Ishikawa (cell line): ENCODE data around the gene ROCK1.

Experiments used
- CEBPB ChIP-seq: IDR thresholded peaks from 2 replicates; pipeline ENCODE4 v1.6.1; 2012
- CREB1 ChIP-seq: IDR thresholded peaks from 2 replicates; pipeline ENCODE4 v1.6.1; 2012; ENCODE audit warnings: low read depth
- EGR1 ChIP-seq: IDR thresholded peaks from 2 replicates; pipeline ENCODE4 v1.6.1; 2012
- EP300 ChIP-seq: IDR thresholded peaks from 2 replicates; pipeline ENCODE4 v1.6.1; 2012; ENCODE audit warnings: borderline replicate concordance
- FOXM1 ChIP-seq: IDR thresholded peaks from 2 replicates; pipeline ENCODE4 v1.6.1; 2012; ENCODE audit warnings: low read depth, borderline replicate concordance
- MAX ChIP-seq: IDR thresholded peaks from 2 replicates; pipeline ENCODE4 v1.6.1; 2012
- NFIC ChIP-seq: IDR thresholded peaks from 2 replicates; pipeline ENCODE4 v1.6.1; 2012
- RAD21 ChIP-seq: IDR thresholded peaks from 2 replicates; pipeline ENCODE4 v1.6.1; 2012; ENCODE audit warnings: low read depth
- REST ChIP-seq: IDR thresholded peaks from 2 replicates; pipeline ENCODE4 v1.6.1; 2012; ENCODE audit warnings: low read depth, mild to moderate bottlenecking
- TAF1 ChIP-seq: IDR thresholded peaks from 2 replicates; pipeline ENCODE4 v1.6.1; 2012; ENCODE audit warnings: low read depth, mild to moderate bottlenecking
- TCF12 ChIP-seq: IDR thresholded peaks from 2 replicates; pipeline ENCODE4 v1.6.1; 2012; ENCODE audit warnings: low read depth
- TEAD4 ChIP-seq: IDR thresholded peaks from 2 replicates; pipeline ENCODE4 v1.6.1; 2012
- YY1 ChIP-seq: IDR thresholded peaks from 2 replicates; pipeline ENCODE4 v1.6.1; 2012; ENCODE audit warnings: low read depth
- ZBTB7A ChIP-seq: IDR thresholded peaks from 2 replicates; pipeline ENCODE4 v1.6.1; 2012; ENCODE audit warnings: low read depth
- TF ChIP-seq, protein P1 (sequence below): IDR thresholded peaks from 2 replicates; pipeline ENCODE4 v1.6.1; 2012

Gene ROCK1

DNA sequence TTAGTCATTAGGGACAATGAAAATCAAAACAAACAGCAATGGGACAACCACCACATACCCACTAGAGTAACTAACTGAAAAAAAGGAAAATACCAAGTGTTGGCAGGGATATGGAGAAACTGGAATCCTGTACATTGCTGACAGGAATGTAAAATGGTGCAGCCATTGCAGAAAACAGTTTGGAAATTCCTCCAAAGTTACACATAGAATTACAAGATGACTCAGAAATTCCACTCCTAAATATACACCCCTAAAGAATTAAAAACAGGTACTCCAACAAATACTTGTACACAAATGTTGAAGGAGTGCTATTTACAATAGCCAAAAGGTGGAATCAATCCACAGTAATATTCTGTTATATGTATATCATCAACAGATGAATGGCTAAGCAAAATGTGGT is 110.9 kb downstream of the ROCK1 start:
- TF ChIP-seq NFIC: no peak
- TF ChIP-seq TEAD4: 0 out of 2 replicates have a peak, but pooled peaks have one; percentile 25
- no peak for TF ChIP-seq ZBTB7A
- no peak for TF ChIP-seq REST
- TF ChIP-seq MAX: no peak

- no peak for TF ChIP-seq CREB1
- no peak for TF ChIP-seq CEBPB
- no peak for TF ChIP-seq ZBTB7A
- TF ChIP-seq EGR1: no peak
- peak; percentile 71 for TF ChIP-seq REST
Observed at GRCh38 chr18:20997371-20997770, 114.2 kb downstream of the ROCK1 start.

GRCh38 chr18:20996418-20996817 is 115.2 kb downstream of the ROCK1 start:
- no peak for TF ChIP-seq TCF12
- TF ChIP-seq FOXM1: no peak
- no peak for TF ChIP-seq CEBPB
- TF ChIP-seq NFIC: no peak
- TF ChIP-seq ZBTB7A: no peak

DNA sequence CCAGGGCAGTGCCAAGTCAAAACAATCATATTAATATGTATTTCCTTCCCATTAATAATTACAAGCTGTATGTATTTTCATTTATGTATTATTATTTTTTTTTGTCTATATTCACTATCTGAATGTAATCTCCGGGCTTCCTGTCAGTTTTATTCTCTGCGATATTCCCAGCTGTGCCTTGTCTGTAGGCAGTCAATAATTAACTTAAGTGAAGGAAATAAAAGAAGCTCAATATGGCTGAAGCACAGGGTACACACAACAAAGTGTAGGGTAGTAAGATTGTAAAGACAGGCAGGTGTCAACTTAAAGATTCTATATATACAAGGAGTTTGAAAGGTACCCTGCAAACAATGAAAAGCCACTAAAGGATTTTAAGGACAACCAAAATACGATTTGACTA is 122.9 kb downstream of the ROCK1 start:
- no peak for TF ChIP-seq TAF1
- TF ChIP-seq FOXM1: no peak
- TF ChIP-seq MAX: no peak
- no peak for TF ChIP-seq RAD21
- no peak for TF ChIP-seq NFIC
- TF ChIP-seq EP300: no peak
- TF ChIP-seq, protein P1, sequence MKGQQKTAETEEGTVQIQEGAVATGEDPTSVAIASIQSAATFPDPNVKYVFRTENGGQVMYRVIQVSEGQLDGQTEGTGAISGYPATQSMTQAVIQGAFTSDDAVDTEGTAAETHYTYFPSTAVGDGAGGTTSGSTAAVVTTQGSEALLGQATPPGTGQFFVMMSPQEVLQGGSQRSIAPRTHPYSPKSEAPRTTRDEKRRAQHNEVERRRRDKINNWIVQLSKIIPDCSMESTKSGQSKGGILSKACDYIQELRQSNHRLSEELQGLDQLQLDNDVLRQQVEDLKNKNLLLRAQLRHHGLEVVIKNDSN: no peak
- TF ChIP-seq CREB1: no peak
- TF ChIP-seq YY1: no peak
- TF ChIP-seq ZBTB7A: no peak
- no peak for TF ChIP-seq TCF12
- no peak for TF ChIP-seq CEBPB
- no peak for TF ChIP-seq REST
- TF ChIP-seq EGR1: no peak
- TF ChIP-seq TEAD4: no peak

GRCh38 chr18:20975077-20975476 is 136.5 kb downstream of the ROCK1 start:
- TF ChIP-seq TEAD4 (no peak), ZBTB7A (no peak), YY1 (no peak), REST (no peak), EP300 (no peak), TAF1 (no peak)
- TF ChIP-seq, protein P1: no peak
